IMR-90 (cell line): ENCODE measurements around the gene TMEM74B. TPM values are rescaled to one million over a fixed set of nuclear protein-coding genes. Genes with fewer than 3 reads are reported as not detected.

ENCODE experiments used
- ATAC-seq: fragments of 200-7000 bp; cut with Tn5 transposase; 2 replicates; pipeline ENCODE4 v1.9.1; 2020; ENCODE audit warnings: low read depth, mild to moderate bottlenecking, moderate library complexity
- BruUV-seq: library from RNA; stranded (reverse); fragments of 400-500 nt; replicated peaks from 2 replicates; lab custom pipeline; 2021; lab: Mats Ljungman, UMichigan
- CTCF ChIA-PET: fragments of 300-600 bp; formaldehyde crosslinking; extraction: SDS; loops from one replicate; lab custom pipeline; 2021; ENCODE audit warnings: antibody characterized with exemption; lab: Yijun Ruan, JAX
- POLR2A ChIA-PET: fragments of 300-600 bp; sonication (Branson Sonifier 250); formaldehyde crosslinking; loops from one replicate; lab custom pipeline; 2022; ENCODE audit warnings: antibody characterized with exemption; ENCODE audit not compliant: unreplicated experiment; lab: Charles Lee
- DNase-seq: peaks from one replicate; pipeline ENCODE4 v3.0.0; 2013
- H2AFZ ChIP-seq: replicated peaks from 2 replicates; pipeline ENCODE3; 2013; ENCODE audit warnings: low read length, mild to moderate bottlenecking; ENCODE audit not compliant: poor library complexity
- H2AK5ac ChIP-seq: 2 replicates; pipeline ENCODE4 v1.6.1; 2013; ENCODE audit warnings: low read depth, low read length, inconsistent platforms
- H2AK9ac ChIP-seq: replicated peaks from 2 replicates; pipeline ENCODE3; 2013; ENCODE audit warnings: mild to moderate bottlenecking, low read depth, low read length, moderate library complexity; ENCODE audit not compliant: poor library complexity
- H2BK120ac ChIP-seq: 2 replicates; pipeline ENCODE4 v1.6.1; 2013; ENCODE audit warnings: low read depth, low read length, inconsistent platforms
- H2BK15ac ChIP-seq: 3 replicates; pipeline ENCODE4 v1.6.1; 2013; ENCODE audit warnings: low read depth, low read length, inconsistent platforms
- H2BK20ac ChIP-seq: 2 replicates; pipeline ENCODE4 v1.6.1; 2013; ENCODE audit warnings: low read depth, mild to moderate bottlenecking, inconsistent platforms, low read length, moderate library complexity
- H2BK5ac ChIP-seq: 2 replicates; pipeline ENCODE4 v1.6.1; 2013; ENCODE audit warnings: mild to moderate bottlenecking, low read depth, low read length, inconsistent platforms; ENCODE audit not compliant: poor library complexity, severe bottlenecking
- H3K14ac ChIP-seq: replicated peaks from 2 replicates; pipeline ENCODE4 v1.6.1; 2013; ENCODE audit warnings: low read depth, low read length, inconsistent platforms
- H3K18ac ChIP-seq: 2 replicates; pipeline ENCODE4 v1.6.1; 2013; ENCODE audit warnings: low read depth, low read length, control low read depth
- H3K23ac ChIP-seq: 2 replicates; pipeline ENCODE4 v1.6.1; 2013; ENCODE audit warnings: low read depth, low read length, inconsistent platforms
- H3K27ac ChIP-seq: 2 replicates; pipeline ENCODE4 v1.5.1; 2013; ENCODE audit warnings: mild to moderate bottlenecking, control low read depth, low read length; ENCODE audit not compliant: insufficient read depth
- H3K27me3 ChIP-seq: 2 replicates; pipeline ENCODE4 v1.6.1; 2013; ENCODE audit warnings: low read length; ENCODE audit not compliant: control insufficient read depth, insufficient read depth
- H3K36me3 ChIP-seq: 2 replicates; pipeline ENCODE4 v1.6.1; 2013; ENCODE audit warnings: low read length, mixed read lengths; ENCODE audit not compliant: control insufficient read depth, insufficient read depth
- H3K4ac ChIP-seq: 2 replicates; pipeline ENCODE4 v1.6.1; 2013; ENCODE audit warnings: low read depth, low read length, inconsistent platforms
- H3K4me1 ChIP-seq: 2 replicates; pipeline ENCODE4 v1.6.1; 2013; ENCODE audit warnings: low read length, mixed read lengths; ENCODE audit not compliant: control insufficient read depth, insufficient read depth
- H3K4me2 ChIP-seq: 2 replicates; pipeline ENCODE4 v1.6.1; 2013; ENCODE audit warnings: low read depth, mild to moderate bottlenecking, control low read depth, low read length, moderate library complexity
- H3K4me3 ChIP-seq: 2 replicates; pipeline ENCODE4 v1.5.1; 2013; ENCODE audit warnings: low read depth, mild to moderate bottlenecking, control low read depth, low read length, moderate library complexity; ENCODE audit not compliant: insufficient read depth
- H3K56ac ChIP-seq: 2 replicates; pipeline ENCODE4 v1.6.1; 2013; ENCODE audit warnings: low read length, inconsistent platforms; ENCODE audit not compliant: insufficient read depth; ENCODE audit errors: extremely low read depth
- H3K79me1 ChIP-seq, 2 experiments: 2 replicates each; pipeline ENCODE4 v1.6.1; 2013; ENCODE audit warnings: low read length in 2 of 2, inconsistent platforms in 1 of 2, low read depth in 1 of 2
- H3K9ac ChIP-seq: 2 replicates; pipeline ENCODE4 v1.6.1; 2013; ENCODE audit warnings: low read depth, low read length, control low read depth
- H3K9me1 ChIP-seq: 2 replicates; pipeline ENCODE4 v1.6.1; 2013; ENCODE audit warnings: low read length, inconsistent platforms; ENCODE audit not compliant: insufficient read depth
- H3K9me3 ChIP-seq: 2 replicates; pipeline ENCODE4 v1.6.1; 2013; ENCODE audit warnings: low read length; ENCODE audit not compliant: control insufficient read depth, insufficient read depth
- H4K20me1 ChIP-seq: 2 replicates; pipeline ENCODE4 v1.6.1; 2013; ENCODE audit warnings: low read length, inconsistent platforms; ENCODE audit not compliant: insufficient read depth
- H4K5ac ChIP-seq: 2 replicates; pipeline ENCODE4 v1.6.1; 2013; ENCODE audit warnings: mild to moderate bottlenecking, low read depth, low read length, control low read depth
- H4K8ac ChIP-seq, 2 experiments: 2 replicates each; pipeline ENCODE4 v1.6.1; 2013; ENCODE audit warnings: low read depth in 2 of 2, low read length in 2 of 2, control low read depth in 1 of 2, inconsistent platforms in 1 of 2
- H4K91ac ChIP-seq: 2 replicates; pipeline ENCODE4 v1.6.1; 2013; ENCODE audit warnings: low read depth, low read length, inconsistent platforms; ENCODE audit not compliant: insufficient read depth
- BHLHE40 ChIP-seq: fragments of 150-350 bp; IDR thresholded peaks from 2 replicates; pipeline ENCODE4 v1.6.1; 2016; ENCODE audit warnings: mild to moderate bottlenecking, low read depth, low read length
- CEBPB ChIP-seq: IDR thresholded peaks from 2 replicates; pipeline ENCODE4 v1.6.1; 2012; ENCODE audit warnings: low read depth, low read length, improper control_type of control experiment
- CHD1 ChIP-seq: IDR thresholded peaks from 2 replicates; pipeline ENCODE4 v1.6.1; 2012; ENCODE audit warnings: low read depth, low read length, improper control_type of control experiment
- FOS ChIP-seq: fragments of 150-350 bp; IDR thresholded peaks from 2 replicates; pipeline ENCODE4 v1.6.1; 2016; ENCODE audit warnings: low read depth, low read length
- POLR2A ChIP-seq: IDR thresholded peaks from 2 replicates; pipeline ENCODE4 v1.6.1; 2012; ENCODE audit warnings: mild to moderate bottlenecking, low read depth, low read length
- RAD21 ChIP-seq: IDR thresholded peaks from 2 replicates; pipeline ENCODE4 v1.6.1; 2012; ENCODE audit warnings: low read length, improper control_type of control experiment
- RFX5 ChIP-seq: IDR thresholded peaks from 2 replicates; pipeline ENCODE4 v1.8.0; 2012; ENCODE audit warnings: low read depth, mild to moderate bottlenecking, low read length, moderate library complexity
- SMC3 ChIP-seq: fragments of 150-350 bp; IDR thresholded peaks from 2 replicates; pipeline ENCODE4 v1.6.1; 2016; ENCODE audit warnings: low read depth, mild to moderate bottlenecking, antibody characterized with exemption, low read length, moderate library complexity
- WGBS, 2 experiments: methylation state at CpG; one replicate each; pipeline versions ENCODE4 v1.1.5 to v1.1.7; 2013; ENCODE audit warnings: missing lambda C conversion rate in 2 of 2; ENCODE audit not compliant: insufficient read length in 1 of 2; ENCODE audit errors: extremely low coverage in 2 of 2; 5-methylcytosine and 5-hydroxymethylcytosine counted together
- dilution Hi-C: fragments of 300-500 bp; cut with HindIII; formaldehyde crosslinking; loops from one replicate; pipeline ENCODE4 v1.14.3; 2018; ENCODE audit warnings: low sequenced_read_pairs; ENCODE audit not compliant: unreplicated experiment
- in situ Hi-C: fragments of 300-500 bp; cut with MboI; formaldehyde crosslinking; loops from 3 replicates; pipeline ENCODE4 v1.14.3; 2019; ENCODE audit warnings: low sequenced_read_pairs, inconsistent platforms, mixed read lengths
- intact Hi-C: fragments of 100-400 bp; cut with micrococcal nuclease; formaldehyde crosslinking; loops from 2 replicates; pipeline ENCODE4 v1.10.0; 2022
- polyA plus RNA-seq, 3 experiments: library from polyadenylated mRNA; depleted of rRNA; stranded (reverse); fragments of >200 nt; gene quantifications; 2 replicates each; pipeline ENCODE4 v1.2.3, GENCODE V29; 2012; ENCODE audit warnings: low replicate concordance in 1 of 3
- total RNA-seq: library from RNA; depleted of rRNA; stranded (reverse); fragments of >200 nt; gene quantifications from 2 replicates; pipeline ENCODE4 v1.2.3, GENCODE V29; 2012
- TF ChIP-seq, protein P1 (sequence below): fragments of 150-350 bp; IDR thresholded peaks from 2 replicates; pipeline ENCODE4 v1.6.1; 2016; ENCODE audit warnings: low read depth, mild to moderate bottlenecking, low read length, moderate library complexity, borderline replicate concordance

Gene TMEM74B
- total and polyA plus RNA-seq, 2 of the 4 experiments (the other 2 are of a cell fraction): 0.03 TPM; not detected in 1

DNA sequence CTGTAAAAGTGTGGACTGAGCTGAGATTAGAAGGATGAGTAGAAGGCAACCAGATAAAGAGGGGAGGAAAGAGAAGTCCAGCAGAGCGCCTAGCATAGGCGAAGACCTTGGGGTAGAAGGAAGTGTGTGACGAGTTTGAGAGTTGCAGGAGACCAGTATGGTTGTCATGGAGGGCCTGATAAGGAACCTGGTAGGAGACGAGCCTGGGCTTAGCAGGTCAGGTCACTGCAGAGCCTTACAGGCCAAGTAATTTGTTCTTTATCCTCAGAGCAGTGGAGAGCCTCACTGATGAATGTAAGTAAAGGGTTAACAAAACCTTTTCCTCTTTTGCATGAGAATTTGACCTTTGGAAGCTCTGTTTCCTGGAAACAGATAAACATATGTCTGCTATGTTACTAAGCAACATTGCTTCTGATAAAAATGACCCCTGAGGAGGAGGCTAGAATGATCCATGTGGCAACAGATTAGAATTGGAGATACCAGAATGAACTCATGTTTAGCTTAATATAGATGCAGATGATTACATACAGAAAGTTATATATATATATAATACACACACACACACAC is 2.9 kb upstream of the TMEM74B start:
- no peak overlapping the region for H4K8ac ChIP-seq

More for the DNA sequence above, 2.9 kb upstream of the TMEM74B start:
- no peak overlapping the region for H2BK15ac ChIP-seq
- H4K5ac ChIP-seq: no peak overlapping the region
- TF ChIP-seq CEBPB: no peak
- no peak for TF ChIP-seq RAD21
- TF ChIP-seq SMC3: no peak
- no peak for TF ChIP-seq POLR2A
- no peak for TF ChIP-seq FOS
- no peak for TF ChIP-seq CHD1
- TF ChIP-seq, protein P1, sequence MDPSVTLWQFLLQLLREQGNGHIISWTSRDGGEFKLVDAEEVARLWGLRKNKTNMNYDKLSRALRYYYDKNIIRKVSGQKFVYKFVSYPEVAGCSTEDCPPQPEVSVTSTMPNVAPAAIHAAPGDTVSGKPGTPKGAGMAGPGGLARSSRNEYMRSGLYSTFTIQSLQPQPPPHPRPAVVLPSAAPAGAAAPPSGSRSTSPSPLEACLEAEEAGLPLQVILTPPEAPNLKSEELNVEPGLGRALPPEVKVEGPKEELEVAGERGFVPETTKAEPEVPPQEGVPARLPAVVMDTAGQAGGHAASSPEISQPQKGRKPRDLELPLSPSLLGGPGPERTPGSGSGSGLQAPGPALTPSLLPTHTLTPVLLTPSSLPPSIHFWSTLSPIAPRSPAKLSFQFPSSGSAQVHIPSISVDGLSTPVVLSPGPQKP: no peak
- no peak for TF ChIP-seq RFX5
- no peak for TF ChIP-seq BHLHE40
- H2BK20ac ChIP-seq: no peak overlapping the region
- no peak overlapping the region for H2AK9ac ChIP-seq
- H3K4me1 ChIP-seq: no peaks in the 10 kb centered on the region
- no peak overlapping the region for H3K56ac ChIP-seq
- H4K91ac ChIP-seq: no peak overlapping the region
- H3K18ac ChIP-seq: no peak overlapping the region
- no peaks in the 10 kb centered on the region; the same call in 1 of the 2 replicates for H4K20me1 ChIP-seq
- H3K4me2 ChIP-seq: no peak overlapping the region
- WGBS, 2 experiments: 73% methylated on average over 3 of the region's 4 CpGs; no CpG with 5 or more reads in 1 of the 2 experiments
- no peaks in the 10 kb centered on the region for H3K36me3 ChIP-seq
- H3K4ac ChIP-seq: no peak overlapping the region
- intact Hi-C loops: no loop called here
- no peak overlapping the region for H2AFZ ChIP-seq
- in situ Hi-C loops: no loop called here
- dilution Hi-C loops: no loop called here
- H3K4me3 ChIP-seq: no peak overlapping the region
- no peak overlapping the region for H3K9ac ChIP-seq
- ChIA-PET CTCF (no interaction called here), POLR2A (no interaction called here)
- peaks cover 55% of the 10 kb centered on the region for H3K27me3 ChIP-seq
- no peak overlapping the region for H2BK120ac ChIP-seq
- ATAC-seq: no peak
- DNase-seq: no peak
- no peak overlapping the region for H3K23ac ChIP-seq
- no peak overlapping the region for H2AK5ac ChIP-seq
- no peaks in the 10 kb centered on the region for H3K79me1 ChIP-seq
- no peak overlapping the region for H3K14ac ChIP-seq
- H3K9me1 ChIP-seq: peaks cover 3% of the 10 kb centered on the region; the same call in 1 of the 2 replicates
- no TSS peak for BruUV-seq
- no peak overlapping the region for H3K27ac ChIP-seq
- H3K9me3 ChIP-seq: no peaks in the 10 kb centered on the region
- no peak overlapping the region for H2BK5ac ChIP-seq
